Endodermal cell (in vitro differentiated cells): ENCODE results near the gene DGKB. TPM values are rescaled to one million over a fixed set of nuclear protein-coding genes. Genes with fewer than 3 reads are reported as not detected.

ENCODE experiments used
- DNase-seq: peaks from one replicate; pipeline ENCODE4 v3.0.0-alpha.2; 2017
- H3K27ac ChIP-seq: 2 replicates; pipeline ENCODE4 v1.5.1; 2013; ENCODE audit warnings: mild to moderate bottlenecking, low read depth, low read length, moderate library complexity
- H3K27me3 ChIP-seq: 2 replicates; pipeline ENCODE4 v1.6.1; 2013; ENCODE audit warnings: mild to moderate bottlenecking, low read length, moderate library complexity; ENCODE audit not compliant: insufficient read depth, control insufficient read depth, poor library complexity, severe bottlenecking
- H3K36me3 ChIP-seq: 2 replicates; pipeline ENCODE4 v1.7.0; 2013; ENCODE audit warnings: mild to moderate bottlenecking, low read length, moderate library complexity; ENCODE audit not compliant: control insufficient read depth, insufficient read depth
- H3K4me1 ChIP-seq: one replicate; pipeline ENCODE4 v1.7.0; 2013; ENCODE audit warnings: low read length; ENCODE audit not compliant: control insufficient read depth, insufficient read depth
- H3K4me3 ChIP-seq: 2 replicates; pipeline ENCODE4 v1.5.1; 2013; ENCODE audit warnings: mild to moderate bottlenecking, low read length, moderate library complexity
- H3K9ac ChIP-seq: 2 replicates; pipeline ENCODE4 v1.6.1; 2013; ENCODE audit warnings: mild to moderate bottlenecking, low read length, moderate library complexity; ENCODE audit not compliant: poor library complexity, severe bottlenecking; ENCODE audit errors: extremely low read depth
- H3K9me3 ChIP-seq: 2 replicates; pipeline ENCODE4 v1.6.1; 2013; ENCODE audit warnings: mild to moderate bottlenecking, low read length, moderate library complexity; ENCODE audit not compliant: control insufficient read depth
- H3K27ac Mint-ChIP-seq: 2 replicates; pipeline ENCODE4 v1.8.0; 2020; ENCODE audit warnings: mixed read lengths
- H3K27me3 Mint-ChIP-seq: 2 replicates; pipeline ENCODE4 v1.8.0; 2021; ENCODE audit warnings: mild to moderate bottlenecking, mixed read lengths; ENCODE audit not compliant: insufficient read depth
- H3K36me3 Mint-ChIP-seq: 2 replicates; pipeline ENCODE4 v1.8.0; 2020; ENCODE audit warnings: low read depth, mixed read lengths
- H3K4me1 Mint-ChIP-seq: 2 replicates; pipeline ENCODE4 v1.8.0; 2020; ENCODE audit warnings: mixed read lengths
- H3K4me3 Mint-ChIP-seq: 2 replicates; pipeline ENCODE4 v1.8.0; 2020; ENCODE audit warnings: mild to moderate bottlenecking, moderate library complexity, mixed read lengths
- H3K9me3 Mint-ChIP-seq: 2 replicates; pipeline ENCODE4 v1.8.0; 2020; ENCODE audit warnings: mild to moderate bottlenecking, mixed read lengths
- WGBS, 2 experiments: methylation state at CpG; one replicate each; pipeline versions ENCODE4 v1.1.5 to v1.1.7; 2013; ENCODE audit warnings: missing lambda C conversion rate in 2 of 2, mixed read lengths in 1 of 2; ENCODE audit not compliant: insufficient coverage in 1 of 2, insufficient read length in 1 of 2; 5-methylcytosine and 5-hydroxymethylcytosine counted together
- total RNA-seq, 2 donors: library from RNA; stranded (reverse); fragmentation: NEBNext Ultra II Directional in 1 of 2; extraction: Animal tissue kit (Norgen Biotek cat#: 25700) in 1 of 2; gene quantifications; 2 replicates in 1 of 2; 3 replicates in 1 of 2; pipeline ENCODE4 v1.2.1, GENCODE V29; 2021
- TF ChIP-seq, protein P1 (sequence below): fragments of 200-600 bp; sonication (generic); conservative IDR thresholded peaks from 2 replicates; pipeline ENCODE4 v1.5.0; 2021; ENCODE audit warnings: antibody characterized with exemption, mild to moderate bottlenecking

DGKB gene
- total RNA-seq, 2 donors from 2014 or later = 5.1 to 5.2 TPM

DNA sequence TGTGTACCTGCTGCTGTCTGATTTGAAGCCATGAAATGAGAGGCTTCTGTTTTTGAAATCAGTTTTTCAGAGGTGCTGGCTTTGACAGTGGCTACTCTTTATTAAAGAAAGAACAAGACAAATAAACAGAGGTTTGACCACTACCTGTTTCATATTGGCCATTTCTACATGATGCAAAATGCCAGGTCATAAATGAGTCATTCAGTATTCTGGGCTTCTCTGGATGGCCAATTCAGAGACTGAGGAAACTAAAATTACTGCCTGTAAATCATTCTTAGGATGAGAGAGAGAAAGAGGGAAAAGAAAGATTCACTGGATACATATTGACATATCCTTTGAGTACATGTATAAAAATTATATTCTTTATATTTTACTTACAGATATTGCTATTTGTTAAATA, 609.8 kb downstream of the DGKB start:
- Mint-ChIP-seq H3K36me3 (no peaks in the 10 kb centered on the region), H3K27ac (no peak overlapping the region), H3K27me3 (no peaks in the 10 kb centered on the region), H3K4me1 (no peaks in the 10 kb centered on the region), H3K9me3 (no peaks in the 10 kb centered on the region), H3K4me3 (no peak overlapping the region)
- Histone ChIP-seq H3K27ac (no peak overlapping the region), H3K9me3 (no peaks in the 10 kb centered on the region), H3K9ac (no peak overlapping the region), H3K27me3 (no peaks in the 10 kb centered on the region), H3K4me3 (no peak overlapping the region), H3K4me1 (no peaks in the 10 kb centered on the region), H3K36me3 (no peaks in the 10 kb centered on the region)
- TF ChIP-seq, protein P1, sequence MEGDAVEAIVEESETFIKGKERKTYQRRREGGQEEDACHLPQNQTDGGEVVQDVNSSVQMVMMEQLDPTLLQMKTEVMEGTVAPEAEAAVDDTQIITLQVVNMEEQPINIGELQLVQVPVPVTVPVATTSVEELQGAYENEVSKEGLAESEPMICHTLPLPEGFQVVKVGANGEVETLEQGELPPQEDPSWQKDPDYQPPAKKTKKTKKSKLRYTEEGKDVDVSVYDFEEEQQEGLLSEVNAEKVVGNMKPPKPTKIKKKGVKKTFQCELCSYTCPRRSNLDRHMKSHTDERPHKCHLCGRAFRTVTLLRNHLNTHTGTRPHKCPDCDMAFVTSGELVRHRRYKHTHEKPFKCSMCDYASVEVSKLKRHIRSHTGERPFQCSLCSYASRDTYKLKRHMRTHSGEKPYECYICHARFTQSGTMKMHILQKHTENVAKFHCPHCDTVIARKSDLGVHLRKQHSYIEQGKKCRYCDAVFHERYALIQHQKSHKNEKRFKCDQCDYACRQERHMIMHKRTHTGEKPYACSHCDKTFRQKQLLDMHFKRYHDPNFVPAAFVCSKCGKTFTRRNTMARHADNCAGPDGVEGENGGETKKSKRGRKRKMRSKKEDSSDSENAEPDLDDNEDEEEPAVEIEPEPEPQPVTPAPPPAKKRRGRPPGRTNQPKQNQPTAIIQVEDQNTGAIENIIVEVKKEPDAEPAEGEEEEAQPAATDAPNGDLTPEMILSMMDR = no peak
- no peak for DNase-seq

DNA sequence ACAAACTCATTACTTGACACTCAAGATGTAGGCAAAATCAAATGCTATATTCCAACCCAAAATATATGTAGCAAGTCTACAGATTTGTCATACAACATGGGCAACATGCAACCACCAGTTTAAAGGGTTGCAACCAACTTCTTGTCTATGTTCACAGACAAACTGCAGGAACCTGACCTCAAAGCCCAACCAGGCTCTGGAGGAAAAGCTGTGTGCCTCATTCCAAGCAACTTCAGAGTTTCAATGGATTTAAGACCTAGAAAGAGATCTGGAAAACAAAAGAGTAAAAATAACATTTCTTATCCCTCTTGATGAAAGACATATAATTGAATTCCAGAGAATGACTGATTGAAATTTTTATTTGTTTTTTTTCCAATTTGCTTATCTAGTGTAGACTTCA, 612.6 kb downstream of the DGKB start:
- Mint-ChIP-seq H3K27me3 (no peaks in the 10 kb centered on the region), H3K4me3 (no peak overlapping the region)
- no peaks in the 10 kb centered on the region for H3K27me3 ChIP-seq

DNA sequence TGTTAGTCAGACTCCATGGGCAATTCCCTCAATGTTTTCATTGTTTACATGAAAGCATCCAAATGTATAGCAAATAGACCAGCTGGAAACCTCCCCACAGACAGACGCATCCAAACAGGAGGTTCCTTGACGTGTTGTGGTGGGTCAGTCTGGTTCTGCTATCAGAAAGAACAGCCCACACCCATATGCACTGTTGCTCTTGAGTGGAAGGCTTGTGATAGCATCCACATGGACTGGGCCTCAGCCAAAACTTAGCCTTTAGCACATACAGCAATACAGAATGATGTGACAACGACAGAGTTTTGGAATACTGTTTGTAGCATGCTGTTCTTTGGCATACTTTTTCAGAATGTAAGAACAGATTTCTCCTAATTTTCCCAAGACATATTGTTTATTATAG, 613.9 kb downstream of the DGKB start:
- Histone ChIP-seq H3K9me3 (no peaks in the 10 kb centered on the region), H3K4me1 (no peaks in the 10 kb centered on the region), H3K4me3 (no peak overlapping the region), H3K36me3 (no peaks in the 10 kb centered on the region), H3K27me3 (no peaks in the 10 kb centered on the region), H3K9ac (no peak overlapping the region), H3K27ac (no peak overlapping the region)
- H3K27me3 Mint-ChIP-seq = no peaks in the 10 kb centered on the region
- H3K4me3 Mint-ChIP-seq = no peak overlapping the region
- TF ChIP-seq, protein P1 = no peak
- 84% methylated on average over 3 of the region's 3 CpGs; no CpG with 5 or more reads in 1 of the 2 experiments for WGBS, 2 experiments
- H3K27ac Mint-ChIP-seq = no peak overlapping the region
- H3K36me3 Mint-ChIP-seq = no peaks in the 10 kb centered on the region
- H3K4me1 Mint-ChIP-seq = no peaks in the 10 kb centered on the region
- peaks cover 4% of the 10 kb centered on the region for H3K9me3 Mint-ChIP-seq
- DNase-seq = no peak

More for the DNA sequence above, 612.6 kb downstream of the DGKB start:
- H3K4me3 ChIP-seq = no peak overlapping the region
- H3K36me3 Mint-ChIP-seq = no peaks in the 10 kb centered on the region
- H3K9ac ChIP-seq = no peak overlapping the region
- H3K27ac Mint-ChIP-seq = no peak overlapping the region
- H3K27ac ChIP-seq = no peak overlapping the region
- TF ChIP-seq, protein P1 = no peak
- DNase-seq = no peak
- H3K4me1 ChIP-seq = no peaks in the 10 kb centered on the region
- no peaks in the 10 kb centered on the region for H3K4me1 Mint-ChIP-seq
- H3K9me3 Mint-ChIP-seq = no peaks in the 10 kb centered on the region
- no peaks in the 10 kb centered on the region for H3K9me3 ChIP-seq
- H3K36me3 ChIP-seq = no peaks in the 10 kb centered on the region
